NCI-H2029 treated with DMSO at 0.1 percent for 48 hours (cell line): ENCODE data around the gene TCF23.

Experiments used
- DNase-seq: peaks from one replicate; lab custom pipeline; 2025; lab: John Stamatoyannopoulos, UW

TCF23 gene

GRCh38 chr2:27128668-27129571 is 19.9 kb upstream of the TCF23 start:
- DNase-seq, result no peak

GRCh38 chr2:27130396-27130795 is 18.4 kb upstream of the TCF23 start:
- no peak for DNase-seq

GRCh38 chr2:27131429-27131828 is 17.4 kb upstream of the TCF23 start:
- no peak for DNase-seq

- DNase-seq, result no peak
Observed at GRCh38 chr2:27133195-27133875, 15.5 kb upstream of the TCF23 start.

- peak; percentile 72 for DNase-seq
Observed at GRCh38 chr2:27133905-27134780, 14.7 kb upstream of the TCF23 start, which contains the start of gene PREB. PREB (minus strand) TSS chr2:27134636; CDS start chr2:27134421, 215 bp downstream.

- no peak for DNase-seq
Observed at GRCh38 chr2:27134781-27135477, 13.9 kb upstream of the TCF23 start.

GRCh38 chr2:27135478-27135955 is 13.3 kb upstream of the TCF23 start:
- no peak for DNase-seq

- DNase-seq, result no peak
Observed at GRCh38 chr2:27136751-27137150, 12.1 kb upstream of the TCF23 start.

- DNase-seq, result no peak
Observed at GRCh38 chr2:27137322-27137935, 11.4 kb upstream of the TCF23 start.

- DNase-seq, result no peak
Observed at GRCh38 chr2:27138111-27138510, 10.7 kb upstream of the TCF23 start.

- no peak for DNase-seq
Observed at GRCh38 chr2:27139310-27139709, 9.5 kb upstream of the TCF23 start, which contains the start of gene PRR30. PRR30 (minus strand) TSS chr2:27139410; CDS start chr2:27138329, 1,081 bp downstream.

- no peak for DNase-seq
Observed at GRCh38 chr2:27143285-27143684, 5.5 kb upstream of the TCF23 start.

- no peak for DNase-seq
Observed at GRCh38 chr2:27145682-27146081, 3.1 kb upstream of the TCF23 start.

GRCh38 chr2:27147935-27148334 is 869 bp upstream of the TCF23 start:
- DNase-seq, result no peak

- no peak for DNase-seq
Observed at GRCh38 chr2:27149570-27150405, 984 bp downstream of the TCF23 start.

GRCh38 chr2:27150639-27151230 is 1.9 kb downstream of the TCF23 start:
- no peak for DNase-seq

GRCh38 chr2:27152102-27152795 is 3.4 kb downstream of the TCF23 start:
- no peak for DNase-seq

GRCh38 chr2:27152796-27153464 is 4.1 kb downstream of the TCF23 start:
- peak; percentile 33 for DNase-seq
